ENCODE results near the gene ANKIB1.
"Not testable (repeated sequence)": the region's sequence is repeated elsewhere in the genome, so short reads cannot be mapped to it uniquely, and the experiment has no call there.

The ANKIB1 gene

DNA sequence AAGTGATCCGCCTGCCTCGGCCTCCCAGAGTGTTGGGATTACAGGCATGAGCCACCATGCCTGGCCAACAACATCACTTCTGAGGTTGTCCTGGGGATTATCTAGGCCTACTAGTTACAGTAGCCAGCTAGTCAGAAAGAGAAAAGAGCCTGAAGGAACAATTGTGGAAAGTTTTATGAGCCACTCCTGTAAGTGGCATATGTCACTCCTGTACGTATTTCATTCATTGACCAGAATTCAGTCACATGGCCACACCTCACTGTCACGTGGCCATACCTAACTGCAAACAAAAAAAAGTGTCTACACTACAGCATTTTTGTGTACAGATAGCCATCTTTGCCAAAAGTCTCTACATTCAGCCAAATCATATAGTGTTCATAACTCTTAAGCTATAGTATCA, 85.7 kb downstream of the ANKIB1 start:
- no peak for DNase-seq

GRCh38 chr7:92332782-92333181, 87.0 kb downstream of the ANKIB1 start:
- DNase-seq: no peak

DNA sequence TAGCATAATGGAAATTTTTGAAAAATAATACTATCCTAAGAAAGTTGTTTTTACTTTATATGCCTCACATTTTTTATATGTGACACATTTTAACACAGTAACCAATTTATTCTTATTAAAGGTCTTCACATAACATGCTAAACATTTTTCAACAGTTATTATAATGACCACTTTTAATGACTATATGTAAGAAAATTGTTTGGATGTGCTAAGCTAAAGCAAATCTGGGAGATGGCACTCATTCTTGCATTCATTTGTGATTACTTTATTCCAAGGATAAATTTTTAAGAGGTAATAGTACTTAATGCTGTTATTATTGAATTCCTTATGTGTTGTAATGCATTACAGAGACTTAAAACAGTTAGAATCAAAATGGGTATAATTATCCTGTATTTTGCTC, 88.1 kb downstream of the ANKIB1 start:
- DNase-seq: no peak

DNA sequence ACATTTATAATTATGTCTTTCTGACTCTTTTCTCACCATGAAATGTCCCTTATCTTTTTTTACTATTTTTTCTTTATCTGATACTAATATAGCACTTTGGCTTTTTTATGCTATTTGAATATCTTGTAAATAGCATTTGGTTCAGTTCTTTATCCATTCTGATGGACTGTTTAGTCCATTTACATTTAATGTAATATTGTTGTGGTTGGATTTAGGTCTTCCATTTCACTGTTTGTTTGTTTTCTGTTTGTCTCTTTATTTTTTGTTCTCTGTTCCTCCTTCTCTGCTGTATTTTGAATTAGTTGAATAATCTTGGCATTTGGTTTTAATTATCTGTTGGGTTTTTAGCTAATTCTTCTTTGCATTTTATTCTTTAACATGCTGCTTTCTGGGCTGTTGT, 89.8 kb downstream of the ANKIB1 start:
- DNase-seq: no peak

GRCh38 chr7:92336662-92337340, 91.0 kb downstream of the ANKIB1 start:
- DNase-seq: no peak

DNA sequence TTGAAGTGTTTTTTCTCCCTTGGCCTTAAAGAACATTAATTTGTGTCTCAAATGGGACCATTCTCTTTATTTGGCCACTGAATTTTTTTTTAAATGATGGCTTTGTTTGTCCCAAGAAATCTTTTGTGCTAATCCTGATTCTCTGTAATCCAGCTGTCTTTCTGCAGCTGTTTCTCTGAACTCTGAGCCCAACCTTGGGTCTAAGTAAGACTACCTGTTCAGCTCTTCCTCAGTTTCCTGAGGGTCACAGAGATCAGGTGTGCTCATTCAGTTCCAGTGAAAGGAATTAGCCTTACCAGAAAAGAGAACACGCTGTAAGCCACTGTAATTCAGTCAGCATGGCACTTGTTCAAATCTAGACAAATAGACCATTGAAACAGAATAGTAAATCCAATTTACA, 94.2 kb downstream of the ANKIB1 start:
- DNase-seq: no peak

- no peak for DNase-seq
Measured at GRCh38 chr7:92343714-92344113, 97.9 kb downstream of the ANKIB1 start.

GRCh38 chr7:92352009-92352408, 106.2 kb downstream of the ANKIB1 start:
- DNase-seq: no peak

GRCh38 chr7:92354214-92354613, 108.4 kb downstream of the ANKIB1 start:
- no peak for DNase-seq

GRCh38 chr7:92356406-92356805, 110.6 kb downstream of the ANKIB1 start:
- DNase-seq: no peak

GRCh38 chr7:92357260-92357659, 111.5 kb downstream of the ANKIB1 start:
- DNase-seq: no peak

DNA sequence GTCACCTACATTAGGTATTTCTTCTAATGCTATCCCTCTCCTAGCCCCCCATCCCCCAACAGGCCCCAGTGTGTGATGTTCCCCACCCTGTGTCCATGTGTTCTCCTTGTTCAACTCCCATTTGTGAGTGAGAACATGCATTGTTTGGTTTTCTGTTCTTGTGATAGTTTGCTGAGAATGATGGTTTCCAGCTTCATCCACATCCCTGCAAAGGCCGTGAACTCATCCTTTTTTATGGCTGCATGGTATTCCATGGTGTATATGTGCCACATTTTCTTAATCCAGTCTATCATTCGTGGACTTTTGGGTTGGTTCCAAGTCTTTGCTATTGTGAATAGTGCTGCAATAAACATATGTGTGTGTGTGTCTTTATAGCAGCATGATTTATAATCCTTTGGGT, 113.4 kb downstream of the ANKIB1 start:
- not testable (repeated sequence) for DNase-seq

GRCh38 chr7:92359801-92360200, 114.0 kb downstream of the ANKIB1 start:
- no peak for DNase-seq

DNA sequence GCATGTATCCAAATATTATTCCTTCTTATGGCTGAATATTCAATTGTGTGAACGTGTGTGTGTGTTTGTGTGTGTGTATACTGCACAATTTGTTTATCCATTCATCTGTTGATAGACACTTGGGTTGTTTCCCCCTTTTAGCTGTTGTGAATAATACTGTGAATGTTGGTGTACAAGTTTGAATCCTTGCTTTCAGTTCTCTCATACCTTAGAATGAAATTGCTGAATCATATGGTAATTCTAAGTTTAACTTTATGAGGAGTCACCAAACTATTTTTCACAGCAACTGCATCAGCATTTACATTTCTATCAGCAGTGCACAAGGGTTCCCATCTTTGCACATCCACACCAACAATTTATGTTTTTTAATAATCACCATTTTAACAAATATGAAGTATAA, 114.6 kb downstream of the ANKIB1 start:
- no peak for DNase-seq

DNA sequence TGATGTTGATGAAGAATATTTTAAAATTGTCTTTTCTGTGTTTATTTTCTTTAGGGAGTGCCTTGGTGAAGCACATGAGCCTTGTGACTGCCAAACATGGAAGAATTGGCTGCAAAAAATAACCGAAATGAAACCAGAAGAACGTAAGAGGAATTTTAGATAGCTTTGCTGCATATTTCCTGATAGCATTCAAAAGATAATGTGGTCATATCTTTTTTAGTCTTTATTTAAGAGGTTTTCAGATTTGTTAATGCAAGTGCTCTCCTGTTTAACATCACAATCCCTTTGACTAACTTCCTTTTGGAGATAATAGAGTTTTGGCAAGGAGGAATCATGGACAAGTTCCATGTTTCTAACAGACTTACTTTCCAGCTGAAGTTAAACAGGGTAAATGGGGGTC, 116.4 kb downstream of the ANKIB1 start:
- DNase-seq: no peak

DNA sequence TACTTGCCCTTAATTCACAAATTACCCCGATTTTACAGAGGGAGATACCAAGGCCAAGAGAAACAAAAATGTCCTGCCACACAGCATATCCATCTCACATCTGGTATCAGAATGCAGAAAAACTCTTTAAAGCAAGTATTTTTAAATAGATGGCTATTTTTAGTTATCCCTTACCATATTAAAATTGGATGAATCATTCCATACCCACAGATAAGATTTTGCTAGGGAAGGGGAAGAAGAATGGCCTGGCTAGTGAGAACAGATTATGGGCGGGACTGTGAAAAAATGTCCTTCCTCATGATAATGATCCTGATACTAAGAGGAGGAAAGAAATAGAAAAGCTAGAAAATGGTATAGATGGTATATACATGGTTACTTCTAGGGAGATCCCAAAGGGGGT, 121.0 kb downstream of the ANKIB1 start:
- no peak for DNase-seq

- DNase-seq: no peak
Measured at GRCh38 chr7:92368741-92369140, 123.0 kb downstream of the ANKIB1 start.

DNA sequence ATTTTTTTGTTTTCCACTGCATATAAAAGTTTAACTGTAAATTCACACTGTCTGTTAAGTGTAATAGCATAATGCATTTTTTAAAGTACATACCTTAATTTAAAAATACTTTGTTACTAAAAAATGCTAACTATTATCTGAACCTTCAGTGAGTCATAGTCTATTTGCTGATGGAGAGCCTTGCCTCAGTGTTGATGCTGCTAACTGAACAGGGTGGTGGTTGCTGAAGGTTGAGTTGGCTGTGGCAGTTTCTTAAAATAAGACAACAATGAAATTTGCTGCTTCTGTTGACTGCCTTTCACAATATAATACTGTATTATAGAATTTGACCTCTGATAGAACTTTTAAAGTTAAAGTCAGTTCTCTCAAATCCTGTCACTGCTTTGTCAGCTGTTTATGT, 129.2 kb downstream of the ANKIB1 start:
- DNase-seq: no peak

DNA sequence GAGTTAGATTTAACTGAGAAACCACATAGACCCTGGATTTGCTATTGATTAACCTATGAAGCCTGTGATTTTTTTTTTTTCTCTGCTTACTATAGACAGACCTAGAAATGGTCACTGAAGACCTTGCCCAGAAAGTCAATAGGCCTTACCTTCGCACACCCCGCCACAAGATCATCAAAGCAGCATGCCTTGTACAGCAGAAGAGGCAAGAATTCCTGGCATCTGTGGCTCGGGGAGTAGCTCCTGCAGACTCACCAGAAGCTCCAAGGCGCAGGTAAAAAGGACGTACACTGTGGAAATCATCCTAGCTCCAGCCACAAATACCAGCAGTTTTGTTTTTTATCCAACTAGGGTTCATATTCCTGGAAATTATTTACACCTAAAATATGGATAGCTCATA, 145.3 kb downstream of the ANKIB1 start:
- no peak for DNase-seq

DNA sequence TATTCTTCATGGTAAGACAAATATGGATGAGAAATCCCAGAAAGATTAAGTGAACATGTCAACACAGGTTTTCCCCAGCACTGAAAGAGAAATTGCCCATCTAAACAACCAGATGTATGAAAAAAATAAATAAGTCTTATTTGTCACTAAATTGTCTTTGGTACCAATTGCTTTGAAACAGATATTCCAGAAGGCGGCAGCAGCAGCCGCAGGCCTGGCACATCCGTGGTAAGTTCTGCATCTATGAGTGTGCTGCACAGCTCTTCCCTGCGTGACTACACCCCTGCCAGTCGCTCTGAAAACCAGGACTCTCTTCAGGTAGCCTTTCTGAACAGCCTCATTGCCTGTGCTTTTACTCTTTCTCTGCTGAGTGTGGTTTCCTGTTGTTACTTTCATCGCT, 151.8 kb downstream of the ANKIB1 start:
- DNase-seq: no peak

DNA sequence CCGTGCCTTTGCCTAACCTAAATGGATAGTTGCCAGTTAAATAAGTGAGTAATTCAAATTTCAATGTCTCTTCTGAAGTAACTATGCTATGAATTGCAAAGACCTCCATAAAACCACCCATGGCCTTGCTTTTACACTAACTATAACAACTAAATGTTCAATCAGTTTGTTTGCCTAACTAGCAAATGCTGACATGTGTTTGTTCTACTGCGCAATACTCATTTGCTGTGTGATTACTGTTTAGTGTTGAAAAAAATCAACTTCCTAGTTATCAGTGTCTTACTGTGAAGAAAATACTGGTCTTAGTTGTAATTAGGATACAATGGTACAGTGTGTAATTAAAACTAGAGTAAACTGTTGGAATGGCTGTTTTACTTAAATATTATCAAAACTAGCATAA, 154.2 kb downstream of the ANKIB1 start:
- no peak for DNase-seq

- DNase-seq: no peak
Measured at GRCh38 chr7:92402920-92403759, 157.4 kb downstream of the ANKIB1 start.

- DNase-seq: no peak
Measured at GRCh38 chr7:92403760-92404074, 157.9 kb downstream of the ANKIB1 start.

GRCh38 chr7:92404170-92404614, 158.4 kb downstream of the ANKIB1 start:
- DNase-seq: no peak

DNA sequence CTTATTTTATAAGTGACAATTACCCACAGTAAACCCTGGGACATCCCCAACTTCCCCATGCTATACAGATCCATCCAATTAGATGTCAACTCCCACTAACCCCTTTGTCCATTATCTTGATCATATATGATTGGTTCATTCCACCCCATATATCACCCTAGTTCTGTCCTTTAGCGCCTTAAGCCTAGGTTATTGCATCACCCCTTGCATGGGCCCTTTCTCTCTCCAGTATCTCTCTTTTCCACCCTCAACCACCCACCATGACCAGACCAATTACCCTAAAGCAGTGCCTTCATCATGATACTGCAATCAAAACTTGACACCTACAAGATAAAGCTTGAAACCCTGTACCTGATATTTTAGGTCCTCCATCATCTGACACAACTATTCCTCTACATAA, 163.6 kb downstream of the ANKIB1 start:
- no peak for DNase-seq

Data from NCI-H345 (cell line).